Fibroblast of skin of back (primary cell): ENCODE results near the gene SMIM22.

ENCODE experiments used
- DNase-seq: peaks from one replicate; pipeline ENCODE4 v3.0.0-alpha.2; 2013

Gene SMIM22

GRCh38 chr16:4795828-4796572 lies 831 bp downstream of the SMIM22 start:
- DNase-seq, result no peak

GRCh38 chr16:4796982-4797804 lies 2.0 kb downstream of the SMIM22 start:
- DNase-seq, result no peak

- no peak for DNase-seq
These were observed 2.7 kb downstream of the SMIM22 start for GRCh38 chr16:4797805-4798252.

GRCh38 chr16:4798456-4798855 lies 3.3 kb downstream of the SMIM22 start:
- DNase-seq, result no peak

GRCh38 chr16:4799171-4799855 lies 4.1 kb downstream of the SMIM22 start:
- no peak for DNase-seq

DNA sequence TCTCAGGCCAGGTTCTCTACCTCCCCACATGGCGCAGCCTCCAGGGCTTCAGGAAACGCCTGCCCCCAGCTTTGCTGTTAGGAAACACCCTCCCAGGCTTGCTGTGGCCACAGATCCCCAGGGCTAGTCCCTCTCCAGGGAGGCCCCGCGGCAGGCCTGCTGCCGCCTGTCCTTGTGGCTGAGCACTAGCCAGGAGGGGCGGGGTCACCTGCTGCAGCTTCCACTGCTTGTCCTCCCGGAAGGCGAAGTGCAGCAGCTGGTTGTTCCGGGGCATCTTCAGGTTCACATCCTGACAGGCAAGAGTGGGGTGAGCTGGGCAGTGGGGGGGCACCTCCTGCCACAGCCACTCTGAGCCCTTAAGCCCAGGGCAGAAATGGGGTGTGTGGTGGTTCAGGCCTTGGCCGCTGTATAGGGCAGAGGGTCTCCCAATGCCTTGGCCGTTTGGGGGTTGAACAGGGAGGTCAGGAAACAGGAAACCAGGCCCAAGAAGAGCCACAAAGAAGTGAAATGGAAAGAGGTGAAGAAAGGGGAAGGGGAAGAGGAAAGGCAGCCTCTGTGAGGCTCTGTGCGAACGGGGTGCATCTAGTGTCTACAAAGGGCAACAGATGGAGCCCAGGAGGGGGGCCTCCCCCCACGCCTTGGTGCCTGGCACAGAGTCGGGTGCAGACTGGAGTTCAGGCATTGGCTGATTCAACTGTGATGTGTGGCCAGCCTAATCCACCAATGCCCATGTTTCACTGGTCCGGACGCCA lies 5.3 kb downstream of the SMIM22 start:
- DNase-seq, result no peak

DNA sequence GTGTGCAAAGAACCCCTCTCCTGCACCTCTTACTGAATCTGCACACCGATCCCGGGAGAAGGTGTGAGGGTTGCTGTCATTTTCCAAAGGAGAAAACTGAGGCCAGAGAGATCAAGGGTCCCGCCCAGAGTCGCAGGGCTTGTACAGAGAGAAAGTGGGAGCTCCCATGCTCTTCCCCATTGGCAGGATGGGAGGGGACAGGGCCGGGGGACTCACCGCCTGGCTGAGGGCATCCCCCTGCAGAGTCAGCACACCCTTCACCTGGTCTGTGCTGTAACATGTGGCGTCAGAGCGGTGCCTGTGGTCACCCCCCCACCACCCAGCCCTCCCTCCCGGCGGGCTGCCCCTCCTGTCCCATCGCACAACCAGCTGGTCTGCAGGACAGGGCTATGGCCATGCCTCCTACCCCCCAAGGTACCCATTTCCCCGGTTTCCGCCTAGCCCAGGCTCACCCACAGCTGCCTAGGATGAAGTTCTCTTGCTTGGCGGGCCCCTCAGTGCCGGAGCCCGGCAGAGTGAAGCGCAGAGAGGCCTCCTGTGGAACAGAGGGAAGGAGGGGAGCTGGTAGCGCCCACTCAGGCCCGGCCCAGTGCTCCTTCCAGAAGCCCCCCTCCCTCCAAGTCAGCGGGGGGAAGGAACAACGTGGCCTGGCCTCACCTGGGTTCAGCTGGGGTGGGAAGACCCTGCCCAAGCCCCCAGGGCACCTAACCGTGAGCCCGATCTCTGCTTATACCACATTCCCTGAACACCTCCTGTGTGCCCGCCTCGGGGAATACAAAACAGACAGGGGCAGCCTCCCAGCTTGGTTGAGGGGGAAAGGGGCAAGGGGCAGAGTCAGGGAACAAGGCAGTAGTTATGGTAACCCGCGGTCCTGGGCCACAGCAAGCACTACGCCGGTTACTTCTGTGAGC lies 6.1 kb downstream of the SMIM22 start:
- no peak for DNase-seq

DNA sequence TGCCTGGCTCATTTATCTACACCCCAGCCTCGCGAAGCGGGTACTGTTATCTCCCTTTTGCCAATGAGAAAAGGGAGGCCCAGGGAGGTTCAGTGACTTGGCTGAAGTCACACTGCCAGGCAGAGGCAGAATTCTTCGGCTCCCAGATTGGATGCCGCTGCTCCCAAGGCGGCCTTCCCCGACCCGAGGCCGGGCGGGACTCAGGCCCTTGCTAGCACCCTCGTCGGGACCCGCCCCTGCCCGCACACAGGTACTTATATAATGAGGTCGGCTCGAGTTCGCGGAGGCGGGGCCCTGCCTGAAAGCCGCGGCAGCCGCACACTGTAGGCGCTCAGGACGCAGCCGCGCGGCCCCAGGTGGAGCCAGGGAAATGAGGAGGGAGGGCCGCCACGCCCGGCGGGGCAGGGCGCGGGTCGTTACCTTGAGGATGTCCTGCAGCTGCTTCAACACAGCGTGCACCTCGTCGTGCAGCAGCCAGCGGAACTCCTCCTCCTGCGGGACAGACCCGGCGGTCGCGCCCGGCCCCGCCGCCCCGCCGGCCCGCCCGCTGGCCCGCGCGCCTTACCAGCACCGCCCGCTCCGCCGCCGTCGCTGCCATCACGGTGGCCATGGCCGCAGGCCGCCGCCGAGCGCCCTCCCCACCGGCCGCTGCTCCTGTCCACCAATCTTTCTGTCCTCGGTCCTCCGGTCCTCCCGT lies 6.9 kb downstream of the SMIM22 start, which contains the start of gene ROGDI:
Gene ROGDI (minus strand): TSS at position 672 of the 697 bp plus-strand sequence. CDS start 62 bp downstream, at position 610.
- DNase-seq, result peak; percentile 30

DNA sequence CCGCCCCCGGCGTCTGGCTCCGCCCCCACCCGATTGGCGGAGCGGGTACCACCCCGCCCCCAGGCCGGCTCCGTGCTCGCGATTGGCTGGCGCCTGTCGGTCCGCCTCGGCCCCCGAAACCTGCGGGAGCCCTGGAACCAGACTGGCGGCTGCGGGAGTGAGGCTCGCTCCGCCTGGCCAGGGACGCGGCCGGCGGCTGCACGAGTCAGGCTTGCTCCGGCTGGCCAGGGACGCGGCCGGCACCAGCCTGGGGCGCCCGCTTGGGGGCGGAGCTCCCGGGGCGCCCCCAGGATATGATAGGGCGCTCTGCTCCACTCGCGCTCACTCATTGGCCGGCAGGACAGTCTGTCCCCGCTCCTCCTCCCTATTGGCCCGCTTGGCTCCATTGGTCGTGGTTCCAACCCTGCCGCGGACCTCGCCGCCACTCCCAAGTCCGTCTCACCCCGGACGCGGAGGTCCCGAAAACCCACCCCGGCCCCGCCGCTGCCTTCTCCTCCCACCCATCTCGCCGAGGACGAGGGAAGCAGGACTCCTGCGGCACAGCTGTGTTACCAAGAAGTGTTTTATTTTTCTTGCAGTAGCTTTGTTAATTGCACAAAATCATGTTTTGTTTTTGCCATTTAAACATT lies 7.6 kb downstream of the SMIM22 start:
- DNase-seq, result peak; percentile 93

DNA sequence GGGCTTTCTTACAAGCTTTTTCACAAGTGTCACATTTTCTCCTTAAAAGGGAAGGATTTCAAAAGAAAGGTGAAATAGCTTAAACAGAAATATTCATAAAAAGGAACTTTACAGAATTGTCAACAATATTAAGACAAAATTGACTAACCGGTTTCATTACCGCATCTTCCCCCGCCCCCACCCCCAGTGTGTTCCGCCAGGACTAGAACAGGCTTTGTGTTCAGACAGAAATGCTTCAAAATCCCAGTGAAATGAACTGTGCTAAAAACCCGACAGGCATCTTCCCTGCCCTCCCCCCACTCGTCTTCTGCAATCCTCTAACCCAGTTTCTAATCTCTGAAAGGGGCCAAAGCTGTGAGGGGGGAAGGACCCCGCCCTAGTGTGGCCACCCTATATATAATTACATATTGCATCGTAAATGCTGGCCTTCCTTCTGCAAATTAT lies 8.3 kb downstream of the SMIM22 start:
- DNase-seq, result no peak

- no peak for DNase-seq
These were observed 9.0 kb downstream of the SMIM22 start for GRCh38 chr16:4803898-4804762.

GRCh38 chr16:4805231-4805630 lies 10.1 kb downstream of the SMIM22 start:
- DNase-seq, result no peak

GRCh38 chr16:4806280-4806679 lies 11.1 kb downstream of the SMIM22 start:
- DNase-seq, result no peak

DNA sequence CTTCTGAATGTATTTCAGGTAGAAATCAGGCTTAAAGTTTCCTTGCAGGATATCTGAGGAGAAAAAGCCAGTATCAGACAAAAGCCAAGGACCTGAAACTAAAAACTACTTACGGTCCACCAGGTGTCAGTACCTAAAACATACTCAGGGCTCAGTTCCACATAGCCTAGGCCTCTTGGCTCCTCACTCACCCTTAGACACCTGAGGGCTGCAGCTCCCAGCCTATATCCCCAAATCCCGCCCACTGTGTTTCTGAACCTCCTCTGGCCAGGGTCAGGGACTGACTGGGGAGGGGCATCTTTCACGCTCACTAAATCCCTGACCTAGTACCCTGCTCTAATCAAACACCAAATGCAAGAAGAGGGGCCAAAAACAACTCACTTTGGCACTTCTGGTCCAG lies 16.1 kb downstream of the SMIM22 start:
- no peak for DNase-seq

GRCh38 chr16:4811773-4812172 lies 16.6 kb downstream of the SMIM22 start:
- no peak for DNase-seq

DNA sequence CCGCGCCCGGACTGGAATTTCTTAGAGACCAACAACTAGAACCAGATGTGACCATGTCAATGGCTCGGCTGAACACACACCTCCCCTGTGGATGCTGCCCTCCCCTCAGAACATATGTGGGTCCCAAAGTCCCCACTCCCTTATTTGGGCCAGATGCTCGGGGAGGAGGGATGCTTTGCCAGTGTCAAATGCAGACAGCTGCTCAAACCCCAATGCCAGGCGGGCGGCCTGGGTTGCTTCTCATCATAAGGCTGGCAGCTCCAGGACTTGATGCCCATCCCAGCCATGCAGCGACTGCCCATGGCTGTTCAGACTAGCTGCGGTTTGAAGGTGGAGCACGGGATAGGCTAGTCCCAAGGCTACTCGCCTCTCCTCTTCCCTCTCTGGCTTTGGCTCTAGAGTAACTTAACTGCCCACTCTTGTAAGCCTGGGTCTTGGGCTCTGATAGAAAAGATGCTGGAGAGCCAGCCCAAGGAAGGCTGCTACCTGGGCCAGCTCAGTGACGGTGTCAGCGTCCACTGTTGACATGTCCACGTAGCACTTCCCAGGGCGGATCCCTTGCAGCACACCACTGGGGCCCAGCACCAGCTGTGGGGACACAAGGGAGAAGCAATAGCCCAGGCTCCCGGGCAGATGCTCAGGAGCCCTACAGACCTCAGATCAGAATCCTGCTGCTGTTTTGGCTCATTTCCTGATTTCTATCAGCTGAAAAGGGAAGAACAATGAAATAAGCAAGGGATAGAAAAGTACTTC lies 18.3 kb downstream of the SMIM22 start:
- no peak for DNase-seq

DNA sequence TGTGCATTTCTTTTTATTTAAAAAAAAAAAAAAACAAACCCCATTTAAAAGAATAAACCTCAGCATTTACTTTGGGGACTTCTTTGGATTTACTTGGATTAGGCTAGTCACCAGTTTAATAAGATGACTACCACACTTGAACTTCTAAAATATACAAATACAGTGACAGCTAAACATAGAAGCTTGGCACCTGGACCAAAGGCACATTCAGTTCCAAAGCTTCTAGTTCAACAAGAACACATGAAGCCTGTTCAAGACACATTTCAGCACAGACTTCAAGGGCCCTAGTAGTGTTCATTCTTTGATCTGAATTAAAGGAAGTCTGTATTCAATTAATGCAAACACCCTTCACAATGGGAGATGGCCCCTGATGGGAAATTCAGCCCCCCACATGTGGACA lies 18.9 kb downstream of the SMIM22 start:
- DNase-seq, result no peak

GRCh38 chr16:4814542-4815173 lies 19.5 kb downstream of the SMIM22 start:
- DNase-seq, result no peak
